Stimulated activated CD4-positive, alpha-beta T cell treated with anti-CD3 and anti-CD28 coated beads, Interleukin-1b, Interleukin-23, amount 100 ng/mL, for 1 hour (primary cell): ENCODE results near the gene CARD8.
"Not testable (repeated sequence)": the region's sequence is repeated elsewhere in the genome, so short reads cannot be mapped to it uniquely, and the experiment has no call there.

Experiments used
- DNase-seq, 2 donors: peaks; one replicate each; pipeline ENCODE4 v3.0.0-alpha.2; 2020; ENCODE audit warnings: low read depth in 2 of 2

CARD8 gene

GRCh38 chr19:48260359-48260714 is 4.6 kb upstream of the CARD8 start:
- not testable (repeated sequence) for DNase-seq

GRCh38 chr19:48258992-48259391 is 3.3 kb upstream of the CARD8 start:
- DNase-seq, result not testable (repeated sequence)

GRCh38 chr19:48258350-48258749 is 2.6 kb upstream of the CARD8 start:
- DNase-seq, result no peak

GRCh38 chr19:48254529-48254970 is 1.2 kb downstream of the CARD8 start:
- DNase-seq, result no peak

- DNase-seq, result no peak
These were observed 1.7 kb downstream of the CARD8 start for GRCh38 chr19:48253999-48254398.

- DNase-seq, result no peak
These were observed 3.1 kb downstream of the CARD8 start for GRCh38 chr19:48252609-48253008.

GRCh38 chr19:48250290-48251025 is 5.3 kb downstream of the CARD8 start:
- no peak for DNase-seq

- peak; percentile 30 to 48 for DNase-seq
These were observed 6.2 kb downstream of the CARD8 start for GRCh38 chr19:48249502-48250014.

- DNase-seq, result no peak
These were observed 7.5 kb downstream of the CARD8 start for GRCh38 chr19:48248081-48248833.

GRCh38 chr19:48247212-48247611 is 8.5 kb downstream of the CARD8 start:
- no peak for DNase-seq

- no peak for DNase-seq
These were observed 9.6 kb downstream of the CARD8 start for GRCh38 chr19:48246101-48246500.

GRCh38 chr19:48244281-48244680 is 11.4 kb downstream of the CARD8 start:
- no peak for DNase-seq

- DNase-seq, result not testable (repeated sequence)
These were observed 13.9 kb downstream of the CARD8 start for GRCh38 chr19:48241771-48242170.

- no peak for DNase-seq
These were observed 16.1 kb downstream of the CARD8 start for GRCh38 chr19:48239582-48240141.

- DNase-seq, result no peak
These were observed 16.6 kb downstream of the CARD8 start for GRCh38 chr19:48239120-48239519.

- DNase-seq, result no peak
These were observed 18.7 kb downstream of the CARD8 start for GRCh38 chr19:48237057-48237456.

GRCh38 chr19:48230555-48231129 is 25.1 kb downstream of the CARD8 start:
- DNase-seq, result no peak

GRCh38 chr19:48221628-48222027 is 34.1 kb downstream of the CARD8 start:
- no peak for DNase-seq

GRCh38 chr19:48220784-48221183 is 34.9 kb downstream of the CARD8 start:
- not testable (repeated sequence) for DNase-seq

- no peak for DNase-seq
These were observed 36.7 kb downstream of the CARD8 start for GRCh38 chr19:48218997-48219396.

GRCh38 chr19:48216933-48217332 is 38.8 kb downstream of the CARD8 start:
- no peak for DNase-seq

- no peak for DNase-seq
These were observed 41.8 kb downstream of the CARD8 start for GRCh38 chr19:48213959-48214358.
